Common myeloid progenitor, CD34-positive (primary cell): ENCODE data around the gene CYB5R3.

Experiments
- CTCF ChIA-PET: fragments of 350-600 bp; sonication (Branson Sonifier 250); formaldehyde crosslinking; loops from one replicate; lab custom pipeline; 2021; ENCODE audit warnings: antibody characterized with exemption; lab: Charles Lee
- POLR2A ChIA-PET: fragments of 350-600 bp; sonication (Branson Sonifier 250); formaldehyde crosslinking; loops from one replicate; lab custom pipeline; 2021; ENCODE audit warnings: antibody characterized with exemption; lab: Charles Lee
- DNase-seq, 3 donors: peaks; one replicate each; pipeline versions ENCODE4 v3.0.0 to v3.0.0-alpha.2; 2013
- H3K27ac ChIP-seq, 2 experiments: 1 replicate in 1 of 2; 2 replicates in 1 of 2; pipeline ENCODE4 v1.7.0; 2013; ENCODE audit warnings: inconsistent platforms in 2 of 2, low read length in 2 of 2, mild to moderate bottlenecking in 2 of 2, low read depth in 1 of 2, moderate library complexity in 1 of 2; ENCODE audit not compliant: severe bottlenecking in 2 of 2, insufficient read depth in 1 of 2, poor library complexity in 1 of 2
- H3K27me3 ChIP-seq, 5 experiments: replicated peaks in 2 of 5; 1 replicate in 3 of 5; 2 replicates in 2 of 5; pipeline versions ENCODE4 v1.6.1 to v1.7.0; 2013; ENCODE audit warnings: low read length in 4 of 5, mild to moderate bottlenecking in 2 of 5, moderate library complexity in 2 of 5, inconsistent platforms in 1 of 5; ENCODE audit not compliant: insufficient read depth in 5 of 5, control insufficient read depth in 4 of 5
- H3K36me3 ChIP-seq, 4 experiments: 1 replicate in 2 of 4; 2 replicates in 2 of 4; pipeline versions ENCODE4 v1.6.1 to v1.7.0; 2013; ENCODE audit warnings: low read length in 3 of 4, control low read depth in 1 of 4, mild to moderate bottlenecking in 1 of 4; ENCODE audit not compliant: control insufficient read depth in 4 of 4, insufficient read depth in 4 of 4
- H3K4me1 ChIP-seq, 4 experiments: 1 replicate in 3 of 4; 2 replicates in 1 of 4; pipeline versions ENCODE4 v1.6.1 to v1.7.1; 2013; ENCODE audit warnings: low read length in 3 of 4, mild to moderate bottlenecking in 3 of 4, control low read depth in 1 of 4, inconsistent platforms in 1 of 4, moderate library complexity in 1 of 4; ENCODE audit not compliant: control insufficient read depth in 4 of 4, insufficient read depth in 4 of 4; ENCODE audit errors: control extremely low read depth in 1 of 4
- H3K4me3 ChIP-seq, 7 experiments: 1 replicate in 4 of 7; 2 replicates in 3 of 7; pipeline versions ENCODE4 v1.5.1 to v1.7.0; 2013; ENCODE audit warnings: mild to moderate bottlenecking in 7 of 7, low read length in 6 of 7, moderate library complexity in 6 of 7, inconsistent platforms in 2 of 7, low read depth in 2 of 7, control low read depth in 1 of 7; ENCODE audit not compliant: insufficient read depth in 4 of 7, control insufficient read depth in 1 of 7; ENCODE audit errors: extremely low read depth in 1 of 7
- H3K9me3 ChIP-seq, 5 experiments: 1 replicate in 4 of 5; 2 replicates in 1 of 5; pipeline versions ENCODE4 v1.6.1 to v1.7.1; 2013; ENCODE audit warnings: low read length in 4 of 5, mild to moderate bottlenecking in 2 of 5, inconsistent platforms in 1 of 5, low read depth in 1 of 5, moderate library complexity in 1 of 5; ENCODE audit not compliant: control insufficient read depth in 4 of 5, insufficient read depth in 2 of 5; ENCODE audit errors: control extremely low read depth in 1 of 5
- WGBS: methylation state at CpG from one replicate; pipeline ENCODE4 v1.1.5; 2013; ENCODE audit not compliant: insufficient coverage; 5-methylcytosine and 5-hydroxymethylcytosine counted together

Gene CYB5R3

GRCh38 chr22:42661985-42662831, 13.0 kb upstream of the CYB5R3 start:
- H3K27me3 ChIP-seq: peaks cover 0 to 8% (median 0%) of the 10 kb centered on the region in 5 experiments
- ChIA-PET POLR2A (no interaction called here), CTCF (interaction anchor here (0.7 to 2.6 kb wide), 3 partner anchors 8 to 159 kb away, joined by 3 to 11 read pairs (median 4); no protein-coding TSS in a partner anchor)
- no peaks in the 10 kb centered on the region for H3K36me3 ChIP-seq
- peaks cover 0 to 11% (median 7%) of the 10 kb centered on the region in 4 experiments for H3K4me1 ChIP-seq
- DNase-seq: peak; percentile 64 to 81 (median 80)
- H3K4me3 ChIP-seq: peak overlapping the region; percentile 30 to 80 (median 59)
- no peaks in the 10 kb centered on the region for H3K9me3 ChIP-seq
- WGBS: 1% methylated on average over 57 of the region's 68 CpGs
- no peak overlapping the region for H3K27ac ChIP-seq

GRCh38 chr22:42656578-42656977, 7.4 kb upstream of the CYB5R3 start:
- WGBS: 95% methylated on average over 6 of the region's 8 CpGs

GRCh38 chr22:42655693-42656092, 6.5 kb upstream of the CYB5R3 start:
- Histone ChIP-seq H3K9me3 (no peaks in the 10 kb centered on the region), H3K36me3 (no peaks in the 10 kb centered on the region), H3K27me3 (no peaks in the 10 kb centered on the region), H3K4me3 (no peak overlapping the region), H3K27ac (no peak overlapping the region), H3K4me1 (peaks cover 0 to 8% (median 0%) of the 10 kb centered on the region in 4 experiments)
- no peak for DNase-seq
- CTCF ChIA-PET: interaction anchor here (0.9 to 1.1 kb wide), 2 partner anchors 164 to 166 kb away, joined by 3 read pairs; no protein-coding TSS in a partner anchor
- POLR2A ChIA-PET: interaction anchor here (0.6 kb wide), 1 partner anchor 19 kb away, joined by 3 read pairs; no protein-coding TSS in a partner anchor
- WGBS: 80% methylated on average over 7 of the region's 9 CpGs

More at GRCh38 chr22:42656578-42656977, 7.4 kb upstream of the CYB5R3 start:
- no peaks in the 10 kb centered on the region for H3K9me3 ChIP-seq
- no peaks in the 10 kb centered on the region for H3K36me3 ChIP-seq
- no peak overlapping the region for H3K4me3 ChIP-seq
- H3K27me3 ChIP-seq: no peaks in the 10 kb centered on the region
- no peak for DNase-seq
- H3K4me1 ChIP-seq: peaks cover 0 to 8% (median 0%) of the 10 kb centered on the region in 4 experiments
- ChIA-PET POLR2A (no interaction called here), CTCF (interaction anchor here (0.9 to 1.3 kb wide), 2 partner anchors 165 to 211 kb away, joined by 3 read pairs; no protein-coding TSS in a partner anchor)
- H3K27ac ChIP-seq: no peak overlapping the region

GRCh38 chr22:42654436-42655073, 5.4 kb upstream of the CYB5R3 start:
- POLR2A ChIA-PET: interaction anchor here (0.6 kb wide), 1 partner anchor 131 kb away, joined by 3 read pairs; no protein-coding TSS in a partner anchor
- CTCF ChIA-PET: interaction anchor here (0.6 to 2.1 kb wide), 3 partner anchors 9 to 113 kb away, joined by 3 to 11 read pairs (median 4); no protein-coding TSS in a partner anchor
- H3K4me3 ChIP-seq: no peak overlapping the region
- H3K36me3 ChIP-seq: no peaks in the 10 kb centered on the region
- peaks cover 0 to 12% (median 2%) of the 10 kb centered on the region in 4 experiments for H3K4me1 ChIP-seq
- DNase-seq: no peak
- 98% methylated on average over 6 of the region's 7 CpGs for WGBS
- H3K27me3 ChIP-seq: no peaks in the 10 kb centered on the region
- no peaks in the 10 kb centered on the region for H3K9me3 ChIP-seq
- no peak overlapping the region for H3K27ac ChIP-seq

- no peaks in the 10 kb centered on the region for H3K27me3 ChIP-seq
- 100% methylated on average over 2 of the region's 4 CpGs for WGBS
- H3K36me3 ChIP-seq: no peaks in the 10 kb centered on the region
- ChIA-PET CTCF (interaction anchor here (1.0 to 2.1 kb wide), 3 partner anchors 10 to 114 kb away, joined by 4 to 11 read pairs (median 4); no protein-coding TSS in a partner anchor), POLR2A (interaction anchor here (0.6 kb wide), 1 partner anchor 131 kb away, joined by 3 read pairs; no protein-coding TSS in a partner anchor)
- H3K4me3 ChIP-seq: no peak overlapping the region
- DNase-seq: no peak
- no peaks in the 10 kb centered on the region for H3K9me3 ChIP-seq
- peaks cover 0 to 13% (median 2%) of the 10 kb centered on the region in 4 experiments for H3K4me1 ChIP-seq
- H3K27ac ChIP-seq: no peak overlapping the region
Measured at GRCh38 chr22:42653999-42654398, 4.8 kb upstream of the CYB5R3 start.

- Histone ChIP-seq H3K4me3 (no peak overlapping the region), H3K27ac (no peak overlapping the region), H3K27me3 (no peaks in the 10 kb centered on the region), H3K4me1 (peaks cover 0 to 34% (median 29%) of the 10 kb centered on the region in 4 experiments), H3K9me3 (no peaks in the 10 kb centered on the region), H3K36me3 (peaks cover 0 to 3% (median 0%) of the 10 kb centered on the region in 4 experiments)
- ChIA-PET CTCF (interaction anchor here (0.6 kb wide), 1 partner anchor 78 kb away, joined by 5 read pairs; no protein-coding TSS in a partner anchor), POLR2A (no interaction called here)
- no peak for DNase-seq
- 87% methylated on average over 4 of the region's 7 CpGs for WGBS
Measured at GRCh38 chr22:42651134-42651533, 1.9 kb upstream of the CYB5R3 start.
